HCT116 (cell line): Measurements from ENCODE around the gene DOCK1. TPM values are rescaled to one million over a fixed set of nuclear protein-coding genes. Genes with fewer than 3 reads are reported as not detected.

Experiments
- ATAC-seq: fragments of 200-7000 bp; cut with Tn5 transposase; 2 replicates; pipeline ENCODE4 v1.9.1; 2020; ENCODE audit warnings: mild to moderate bottlenecking, moderate library complexity
- BruUV-seq: library from RNA; stranded (reverse); fragments of 400-500 nt; replicated peaks from 2 replicates; lab custom pipeline; 2021; lab: Mats Ljungman, UMichigan
- CTCF ChIA-PET: fragments of 300-600 bp; sonication (Branson Sonifier 250); formaldehyde crosslinking; loops from one replicate; lab custom pipeline; 2021; ENCODE audit warnings: antibody characterized with exemption; lab: Charles Lee
- POLR2A ChIA-PET: fragments of 300-600, 350-600 bp; sonication (Branson Sonifier 250); formaldehyde crosslinking; loops from one replicate; lab custom pipeline; 2021; ENCODE audit warnings: antibody characterized with exemption; lab: Charles Lee
- RAD21 ChIA-PET, 2 experiments: fragments of 300-600 bp; sonication (Branson Sonifier 250); formaldehyde crosslinking; loops; one replicate each; lab custom pipeline; 2023; ENCODE audit warnings: low total read pairs in 2 of 2; ENCODE audit not compliant: uncharacterized antibody in 2 of 2, unreplicated experiment in 2 of 2, low non-redundant PET in 1 of 2; lab: Charles Lee
- DNase-seq: peaks from one replicate; pipeline ENCODE4 v3.0.0-alpha.2; 2010; ENCODE audit warnings: low read depth, low spot score
- H2AFZ ChIP-seq: fragments of 200-600 bp; shearing (Covaris generic), sonication (generic); 2 replicates; pipeline ENCODE4 v1.6.1; 2017; ENCODE audit warnings: low read depth, mixed run types, mixed read lengths, antibody characterized with exemption, low read length; ENCODE audit not compliant: poor library complexity, severe bottlenecking
- H3K27ac ChIP-seq: 2 replicates; pipeline ENCODE4 v1.5.1; 2012; ENCODE audit warnings: low read depth, low read length
- H3K27me3 ChIP-seq: fragments of 200-600 bp; sonication (generic); 2 replicates; pipeline ENCODE4 v1.6.1; 2016; ENCODE audit warnings: mixed run types, low read length, mixed read lengths; ENCODE audit not compliant: insufficient read depth
- H3K36me3 ChIP-seq, 2 experiments: fragments of 200-500 bp in 1 of 2; fragments of 200-600 bp in 1 of 2; sonication (Bioruptor generic) in 1 of 2; sonication (generic) in 1 of 2; 2 replicates each; pipeline versions ENCODE4 v1.5.1 to v1.6.1; 2014 to 2016; ENCODE audit warnings: low read length in 2 of 2, inconsistent platforms in 1 of 2, mixed read lengths in 1 of 2, mixed run types in 1 of 2; ENCODE audit not compliant: insufficient read depth in 2 of 2, control insufficient read depth in 1 of 2
- H3K4me1 ChIP-seq, 2 experiments: fragments of 200-600 bp in 1 of 2; sonication (generic) in 1 of 2; 2 replicates each; pipeline versions ENCODE4 v1.5.1 to v1.6.1; 2012 to 2017; ENCODE audit warnings: low read length in 2 of 2, inconsistent platforms in 1 of 2, mild to moderate bottlenecking in 1 of 2, mixed read lengths in 1 of 2, mixed run types in 1 of 2, moderate library complexity in 1 of 2; ENCODE audit not compliant: insufficient read depth in 2 of 2, control insufficient read depth in 1 of 2
- H3K4me2 ChIP-seq: fragments of 200-600 bp; sonication (generic); 2 replicates; pipeline ENCODE4 v1.6.1; 2017; ENCODE audit warnings: mixed run types, low read length, mixed read lengths
- H3K4me3 ChIP-seq, 2 experiments: fragments of 200-600 bp in 1 of 2; sonication (generic) in 1 of 2; replicated peaks in 1 of 2; 2 replicates each; pipeline ENCODE4 v1.5.1; 2011 to 2016; ENCODE audit warnings: low read length in 2 of 2, control low read depth in 1 of 2, low read depth in 1 of 2, mild to moderate bottlenecking in 1 of 2, mixed read lengths in 1 of 2, mixed run types in 1 of 2
- H3K79me2 ChIP-seq: fragments of 200-600 bp; sonication (generic); 2 replicates; pipeline ENCODE4 v1.6.1; 2017; ENCODE audit warnings: mild to moderate bottlenecking, mixed run types, low read length, moderate library complexity, mixed read lengths; ENCODE audit not compliant: insufficient read depth
- H3K9ac ChIP-seq: fragments of 200-600 bp; sonication (generic); 2 replicates; pipeline ENCODE4 v1.6.1; 2016; ENCODE audit warnings: low read length, mixed read lengths
- H3K9me2 ChIP-seq: fragments of 200-600 bp; sonication (generic), shearing (Covaris generic); 2 replicates; pipeline ENCODE4 v1.6.1; 2017; ENCODE audit warnings: mixed run types, mild to moderate bottlenecking, moderate library complexity; ENCODE audit not compliant: insufficient read depth
- H3K9me3 ChIP-seq, 2 experiments: fragments of 200-500 bp in 1 of 2; fragments of 200-600 bp in 1 of 2; sonication (Bioruptor generic) in 1 of 2; sonication (generic) in 1 of 2; 2 replicates each; pipeline ENCODE4 v1.6.1; 2014 to 2017; ENCODE audit warnings: low read length in 2 of 2, mixed read lengths in 2 of 2, inconsistent platforms in 1 of 2, low read depth in 1 of 2, mild to moderate bottlenecking in 1 of 2, mixed run types in 1 of 2, moderate library complexity in 1 of 2; ENCODE audit not compliant: control insufficient read depth in 1 of 2, insufficient read depth in 1 of 2
- H4K20me1 ChIP-seq: fragments of 200-600 bp; sonication (generic), shearing (Covaris generic); 2 replicates; pipeline ENCODE4 v1.6.1; 2017; ENCODE audit warnings: mixed run types, mild to moderate bottlenecking, moderate library complexity; ENCODE audit not compliant: insufficient read depth
- CBX3 ChIP-seq: IDR thresholded peaks from 2 replicates; pipeline ENCODE4 v1.6.1; 2012; ENCODE audit warnings: low read depth
- ELF1 ChIP-seq: IDR thresholded peaks from 2 replicates; pipeline ENCODE4 v1.6.1; 2012; ENCODE audit warnings: low read depth, borderline replicate concordance
- EZH2 ChIP-seq: fragments of 200-600 bp; sonication (generic); IDR thresholded peaks from 2 replicates; pipeline ENCODE4 v1.6.1; 2017; ENCODE audit warnings: antibody characterized with exemption, mixed run types
- JUND ChIP-seq: IDR thresholded peaks from 2 replicates; pipeline ENCODE4 v1.6.1; 2012
- POLR2A ChIP-seq: IDR thresholded peaks from 2 replicates; pipeline ENCODE4 v1.7.0; 2011; ENCODE audit warnings: borderline replicate concordance; ENCODE audit not compliant: insufficient read depth, insufficient read length; ENCODE audit errors: extremely low read depth
- POLR2AphosphoS5 ChIP-seq: IDR thresholded peaks from 2 replicates; pipeline ENCODE4 v1.6.1; 2011; ENCODE audit warnings: mild to moderate bottlenecking, low read depth, low read length, moderate library complexity
- RAD21 ChIP-seq: IDR thresholded peaks from 2 replicates; pipeline ENCODE4 v1.6.1; 2012; ENCODE audit warnings: low read depth, mild to moderate bottlenecking
- SIN3A ChIP-seq: IDR thresholded peaks from 2 replicates; pipeline ENCODE4 v1.6.1; 2012; ENCODE audit warnings: low read depth
- SP1 ChIP-seq: IDR thresholded peaks from 2 replicates; pipeline ENCODE4 v1.6.1; 2012; ENCODE audit warnings: low read depth
- SRF ChIP-seq: IDR thresholded peaks from 2 replicates; pipeline ENCODE4 v1.6.1; 2012; ENCODE audit warnings: low read depth
- TCF7L2 ChIP-seq: IDR thresholded peaks from 2 replicates; pipeline ENCODE4 v1.7.0; 2011; ENCODE audit warnings: borderline replicate concordance, inconsistent platforms; ENCODE audit not compliant: insufficient read depth, insufficient read length; ENCODE audit errors: extremely low read depth
- ZFX ChIP-seq: fragments of 450-650 bp; IDR thresholded peaks from 2 replicates; pipeline ENCODE4 v1.6.1; 2017
- ZNF274 ChIP-seq: fragments of 200-500 bp; sonication (Bioruptor generic); IDR thresholded peaks from 2 replicates; pipeline ENCODE4 v1.6.1; 2014; ENCODE audit warnings: mild to moderate bottlenecking, low read depth, low read length, inconsistent platforms
- intact Hi-C: fragments of 100-400 bp; cut with micrococcal nuclease; formaldehyde crosslinking; loops from 2 replicates; pipeline ENCODE4 v1.10.0; 2022
- total RNA-seq: library from RNA; stranded (reverse); gene quantifications from one replicate; pipeline ENCODE4 v1.2.1, GENCODE V29; 2021; ENCODE audit not compliant: unreplicated experiment
- TF ChIP-seq, protein P1 (sequence below): IDR thresholded peaks from 2 replicates; pipeline ENCODE4 v1.6.1; 2012; ENCODE audit warnings: low read depth
- TF ChIP-seq, protein P2 (sequence below): IDR thresholded peaks from 2 replicates; pipeline ENCODE4 v1.6.1; 2012

DOCK1 gene
- total RNA-seq, 1 experiment from 2014 or later: 46.5 TPM

DNA sequence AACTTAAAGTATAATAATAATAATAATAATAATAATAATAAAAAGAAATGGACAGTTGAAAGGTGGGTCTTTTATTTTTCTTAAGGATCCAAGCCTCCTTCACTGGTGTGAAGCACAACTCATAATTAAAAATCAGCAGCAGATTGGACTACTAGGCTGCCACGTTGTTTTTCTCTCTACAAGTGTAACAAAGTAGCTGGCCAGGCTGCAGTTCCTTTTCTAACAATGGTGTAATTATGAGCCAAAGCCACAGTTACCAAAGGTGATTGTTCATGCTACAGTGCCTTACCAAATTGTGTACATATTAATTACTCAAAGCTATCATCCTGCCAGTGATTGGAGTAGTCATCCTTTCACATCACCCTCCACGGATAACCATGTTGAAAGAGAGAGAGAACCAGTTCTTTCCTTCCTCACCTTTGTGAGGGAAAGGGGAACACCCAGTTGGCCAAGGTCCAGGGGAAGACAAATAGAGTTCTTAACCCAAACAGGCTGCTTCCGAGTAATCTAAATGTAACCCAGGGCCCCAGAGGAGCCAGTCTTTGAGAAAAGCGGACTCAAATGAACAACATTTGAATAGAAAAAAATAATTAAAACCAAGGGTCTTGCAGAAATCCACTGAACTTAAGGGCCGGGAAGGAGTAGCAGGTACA lies 557.5 kb downstream of the DOCK1 start:
- H3K9me3 ChIP-seq: no peaks in the 10 kb centered on the region
- H3K27me3 ChIP-seq: peaks cover 34% of the 10 kb centered on the region
- H3K4me2 ChIP-seq: no peak overlapping the region
- ChIA-PET POLR2A (no interaction called here), RAD21 (no interaction called here), CTCF (no interaction called here)
- H3K27ac ChIP-seq: no peak overlapping the region
- no peak for DNase-seq
- intact Hi-C loops: no loop called here
- BruUV-seq: no TSS peak
- no peak overlapping the region for H3K9ac ChIP-seq
- no peaks in the 10 kb centered on the region for H3K4me1 ChIP-seq
- no peak overlapping the region for H2AFZ ChIP-seq
- no peaks in the 10 kb centered on the region for H3K36me3 ChIP-seq
- H3K79me2 ChIP-seq: no peaks in the 10 kb centered on the region
- TF ChIP-seq ZNF274 (no peak), SIN3A (no peak), CBX3 (no peak), SRF (no peak), POLR2A (no peak), ELF1 (no peak), EZH2 (no peak), POLR2AphosphoS5 (no peak), RAD21 (no peak), JUND (no peak), TCF7L2 (no peak), SP1 (no peak), ZFX (no peak)
- TF ChIP-seq, protein P1, sequence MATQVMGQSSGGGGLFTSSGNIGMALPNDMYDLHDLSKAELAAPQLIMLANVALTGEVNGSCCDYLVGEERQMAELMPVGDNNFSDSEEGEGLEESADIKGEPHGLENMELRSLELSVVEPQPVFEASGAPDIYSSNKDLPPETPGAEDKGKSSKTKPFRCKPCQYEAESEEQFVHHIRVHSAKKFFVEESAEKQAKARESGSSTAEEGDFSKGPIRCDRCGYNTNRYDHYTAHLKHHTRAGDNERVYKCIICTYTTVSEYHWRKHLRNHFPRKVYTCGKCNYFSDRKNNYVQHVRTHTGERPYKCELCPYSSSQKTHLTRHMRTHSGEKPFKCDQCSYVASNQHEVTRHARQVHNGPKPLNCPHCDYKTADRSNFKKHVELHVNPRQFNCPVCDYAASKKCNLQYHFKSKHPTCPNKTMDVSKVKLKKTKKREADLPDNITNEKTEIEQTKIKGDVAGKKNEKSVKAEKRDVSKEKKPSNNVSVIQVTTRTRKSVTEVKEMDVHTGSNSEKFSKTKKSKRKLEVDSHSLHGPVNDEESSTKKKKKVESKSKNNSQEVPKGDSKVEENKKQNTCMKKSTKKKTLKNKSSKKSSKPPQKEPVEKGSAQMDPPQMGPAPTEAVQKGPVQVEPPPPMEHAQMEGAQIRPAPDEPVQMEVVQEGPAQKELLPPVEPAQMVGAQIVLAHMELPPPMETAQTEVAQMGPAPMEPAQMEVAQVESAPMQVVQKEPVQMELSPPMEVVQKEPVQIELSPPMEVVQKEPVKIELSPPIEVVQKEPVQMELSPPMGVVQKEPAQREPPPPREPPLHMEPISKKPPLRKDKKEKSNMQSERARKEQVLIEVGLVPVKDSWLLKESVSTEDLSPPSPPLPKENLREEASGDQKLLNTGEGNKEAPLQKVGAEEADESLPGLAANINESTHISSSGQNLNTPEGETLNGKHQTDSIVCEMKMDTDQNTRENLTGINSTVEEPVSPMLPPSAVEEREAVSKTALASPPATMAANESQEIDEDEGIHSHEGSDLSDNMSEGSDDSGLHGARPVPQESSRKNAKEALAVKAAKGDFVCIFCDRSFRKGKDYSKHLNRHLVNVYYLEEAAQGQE: no peak
- TF ChIP-seq, protein P2, sequence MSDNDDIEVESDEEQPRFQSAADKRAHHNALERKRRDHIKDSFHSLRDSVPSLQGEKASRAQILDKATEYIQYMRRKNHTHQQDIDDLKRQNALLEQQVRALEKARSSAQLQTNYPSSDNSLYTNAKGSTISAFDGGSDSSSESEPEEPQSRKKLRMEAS: no peak
- no peak overlapping the region for H3K4me3 ChIP-seq
- H3K9me2 ChIP-seq: no peaks in the 10 kb centered on the region
- ATAC-seq: no peak
- H4K20me1 ChIP-seq: no peaks in the 10 kb centered on the region
